Gastroesophageal sphincter (tissue), 3 donors: ENCODE results near the gene UNK.
A peak's percentile ranks its signal among the peaks of the same experiment; 100 is the strongest.

ENCODE experiments used
- EP300 ChIP-seq: sonication (generic); formaldehyde crosslinking; IDR thresholded peaks from one replicate; pipeline ENCODE4 v1.6.1; 2017; ENCODE audit warnings: antibody characterized with exemption, mild to moderate bottlenecking
- TF ChIP-seq, protein P1 (sequence below), 4 experiments: fragments of 200-600 bp in 2 of 4; fragments of 450-650 bp in 2 of 4; sonication (generic) in 1 of 4; IDR thresholded peaks; one replicate each; pipeline ENCODE4 v1.5.1; 2017 to 2019; ENCODE audit warnings: antibody characterized with exemption in 4 of 4, mild to moderate bottlenecking in 2 of 4, moderate library complexity in 2 of 4

DNA sequence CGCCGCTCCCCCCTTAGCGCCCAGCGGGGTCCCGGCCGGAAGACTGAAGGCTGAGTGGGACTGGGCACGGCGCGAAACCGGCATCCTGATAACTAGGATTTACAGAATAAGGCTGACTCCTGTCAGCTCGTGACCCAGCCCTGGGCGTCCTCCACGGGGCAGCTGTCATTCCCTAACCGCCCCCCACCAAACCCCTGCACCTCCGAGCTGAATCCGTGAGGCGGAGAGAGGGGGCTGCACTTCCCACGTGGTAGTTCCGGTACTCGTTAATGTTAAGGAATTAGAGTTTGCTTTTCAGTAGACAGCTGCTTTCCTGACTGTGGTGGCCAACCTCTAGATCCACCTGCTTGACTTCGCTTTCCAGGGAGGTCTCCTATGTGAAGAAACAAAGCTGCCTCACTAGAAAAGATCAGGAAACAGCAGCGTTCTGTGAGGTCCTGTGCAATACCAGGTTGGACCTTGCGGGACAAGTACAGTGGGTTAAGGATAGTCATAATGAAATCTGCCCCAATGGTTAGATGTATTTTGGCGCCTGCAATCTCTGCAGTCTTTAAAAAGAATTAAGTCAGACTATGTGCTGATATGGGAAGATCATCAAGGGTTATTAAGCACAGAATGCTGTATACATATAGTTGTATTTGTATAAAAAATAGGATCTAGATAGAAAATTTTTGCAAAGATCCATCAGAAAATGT, 71.6 kb downstream of the UNK start:
- TF ChIP-seq, protein P1, sequence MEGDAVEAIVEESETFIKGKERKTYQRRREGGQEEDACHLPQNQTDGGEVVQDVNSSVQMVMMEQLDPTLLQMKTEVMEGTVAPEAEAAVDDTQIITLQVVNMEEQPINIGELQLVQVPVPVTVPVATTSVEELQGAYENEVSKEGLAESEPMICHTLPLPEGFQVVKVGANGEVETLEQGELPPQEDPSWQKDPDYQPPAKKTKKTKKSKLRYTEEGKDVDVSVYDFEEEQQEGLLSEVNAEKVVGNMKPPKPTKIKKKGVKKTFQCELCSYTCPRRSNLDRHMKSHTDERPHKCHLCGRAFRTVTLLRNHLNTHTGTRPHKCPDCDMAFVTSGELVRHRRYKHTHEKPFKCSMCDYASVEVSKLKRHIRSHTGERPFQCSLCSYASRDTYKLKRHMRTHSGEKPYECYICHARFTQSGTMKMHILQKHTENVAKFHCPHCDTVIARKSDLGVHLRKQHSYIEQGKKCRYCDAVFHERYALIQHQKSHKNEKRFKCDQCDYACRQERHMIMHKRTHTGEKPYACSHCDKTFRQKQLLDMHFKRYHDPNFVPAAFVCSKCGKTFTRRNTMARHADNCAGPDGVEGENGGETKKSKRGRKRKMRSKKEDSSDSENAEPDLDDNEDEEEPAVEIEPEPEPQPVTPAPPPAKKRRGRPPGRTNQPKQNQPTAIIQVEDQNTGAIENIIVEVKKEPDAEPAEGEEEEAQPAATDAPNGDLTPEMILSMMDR (IDR thresholded peaks at IDR 0.05), result peak in 1 of 4 experiments; percentile 20
- TF ChIP-seq EP300, result no peak
